GM23338 (cell line): ENCODE results near the gene ATF6. TPM values are rescaled to one million over a fixed set of nuclear protein-coding genes. Genes with fewer than 3 reads are reported as not detected.

Experiments used
- CREB1 ChIP-seq: fragments of 250-450 bp; sonication (Bioruptor Pico); IDR thresholded peaks from 2 replicates; pipeline ENCODE4 v1.5.0; 2020; ENCODE audit warnings: low read depth, mild to moderate bottlenecking, moderate library complexity
- EZH2 ChIP-seq: fragments of 200-600 bp; sonication (generic); IDR thresholded peaks from one replicate; pipeline ENCODE4 v1.8.0; 2017; ENCODE audit warnings: antibody characterized with exemption, mild to moderate bottlenecking, low read depth; ENCODE audit not compliant: unreplicated experiment
- JUNB ChIP-seq: IDR thresholded peaks from one replicate; pipeline ENCODE4 v1.6.1; 2016; ENCODE audit warnings: antibody characterized with exemption; ENCODE audit not compliant: unreplicated experiment
- NANOG ChIP-seq: IDR thresholded peaks from 2 replicates; pipeline ENCODE4 v1.6.1; 2016; ENCODE audit warnings: antibody characterized with exemption, borderline replicate concordance
- ZNF114 ChIP-seq: fragments of 250-450 bp; sonication (Bioruptor Pico); IDR thresholded peaks from 2 replicates; pipeline ENCODE4 v1.5.0; 2020; ENCODE audit warnings: mild to moderate bottlenecking, moderate library complexity
- ZNF331 ChIP-seq: fragments of 250-450 bp; sonication (Bioruptor Pico); IDR thresholded peaks from 2 replicates; pipeline ENCODE4 v1.5.0; 2020; ENCODE audit warnings: low read depth, mild to moderate bottlenecking, moderate library complexity
- polyA plus RNA-seq: library from polyadenylated mRNA; unstranded; fragments of >200 nt; fragmentation: Nextera tagmentation; extraction: Ambion mirVana; gene quantifications from 2 replicates; pipeline ENCODE4 v1.2.1, GENCODE V29; 2016
- total RNA-seq: library from RNA; depleted of rRNA; stranded (reverse); fragments of >200 nt; shearing (Covaris generic); gene quantifications from 2 replicates; pipeline ENCODE4 v1.2.3, GENCODE V29; 2014
- TF ChIP-seq, protein P1 (sequence below): fragments of 250-450 bp; sonication (Bioruptor Pico); IDR thresholded peaks from 2 replicates; pipeline ENCODE4 v1.5.0; 2020; ENCODE audit warnings: mild to moderate bottlenecking, moderate library complexity
- TF ChIP-seq, protein P2 (sequence below): IDR thresholded peaks from one replicate; pipeline ENCODE4 v1.6.1; 2018; ENCODE audit warnings: antibody characterized with exemption; ENCODE audit not compliant: unreplicated experiment

Gene ATF6
- total and polyA plus RNA-seq, 2 experiments from 2014 or later = 5.0 to 13.5 TPM

GRCh38 chr1:161928056-161928455 lies 161.9 kb downstream of the ATF6 start (continued):
- TF ChIP-seq, protein P1, sequence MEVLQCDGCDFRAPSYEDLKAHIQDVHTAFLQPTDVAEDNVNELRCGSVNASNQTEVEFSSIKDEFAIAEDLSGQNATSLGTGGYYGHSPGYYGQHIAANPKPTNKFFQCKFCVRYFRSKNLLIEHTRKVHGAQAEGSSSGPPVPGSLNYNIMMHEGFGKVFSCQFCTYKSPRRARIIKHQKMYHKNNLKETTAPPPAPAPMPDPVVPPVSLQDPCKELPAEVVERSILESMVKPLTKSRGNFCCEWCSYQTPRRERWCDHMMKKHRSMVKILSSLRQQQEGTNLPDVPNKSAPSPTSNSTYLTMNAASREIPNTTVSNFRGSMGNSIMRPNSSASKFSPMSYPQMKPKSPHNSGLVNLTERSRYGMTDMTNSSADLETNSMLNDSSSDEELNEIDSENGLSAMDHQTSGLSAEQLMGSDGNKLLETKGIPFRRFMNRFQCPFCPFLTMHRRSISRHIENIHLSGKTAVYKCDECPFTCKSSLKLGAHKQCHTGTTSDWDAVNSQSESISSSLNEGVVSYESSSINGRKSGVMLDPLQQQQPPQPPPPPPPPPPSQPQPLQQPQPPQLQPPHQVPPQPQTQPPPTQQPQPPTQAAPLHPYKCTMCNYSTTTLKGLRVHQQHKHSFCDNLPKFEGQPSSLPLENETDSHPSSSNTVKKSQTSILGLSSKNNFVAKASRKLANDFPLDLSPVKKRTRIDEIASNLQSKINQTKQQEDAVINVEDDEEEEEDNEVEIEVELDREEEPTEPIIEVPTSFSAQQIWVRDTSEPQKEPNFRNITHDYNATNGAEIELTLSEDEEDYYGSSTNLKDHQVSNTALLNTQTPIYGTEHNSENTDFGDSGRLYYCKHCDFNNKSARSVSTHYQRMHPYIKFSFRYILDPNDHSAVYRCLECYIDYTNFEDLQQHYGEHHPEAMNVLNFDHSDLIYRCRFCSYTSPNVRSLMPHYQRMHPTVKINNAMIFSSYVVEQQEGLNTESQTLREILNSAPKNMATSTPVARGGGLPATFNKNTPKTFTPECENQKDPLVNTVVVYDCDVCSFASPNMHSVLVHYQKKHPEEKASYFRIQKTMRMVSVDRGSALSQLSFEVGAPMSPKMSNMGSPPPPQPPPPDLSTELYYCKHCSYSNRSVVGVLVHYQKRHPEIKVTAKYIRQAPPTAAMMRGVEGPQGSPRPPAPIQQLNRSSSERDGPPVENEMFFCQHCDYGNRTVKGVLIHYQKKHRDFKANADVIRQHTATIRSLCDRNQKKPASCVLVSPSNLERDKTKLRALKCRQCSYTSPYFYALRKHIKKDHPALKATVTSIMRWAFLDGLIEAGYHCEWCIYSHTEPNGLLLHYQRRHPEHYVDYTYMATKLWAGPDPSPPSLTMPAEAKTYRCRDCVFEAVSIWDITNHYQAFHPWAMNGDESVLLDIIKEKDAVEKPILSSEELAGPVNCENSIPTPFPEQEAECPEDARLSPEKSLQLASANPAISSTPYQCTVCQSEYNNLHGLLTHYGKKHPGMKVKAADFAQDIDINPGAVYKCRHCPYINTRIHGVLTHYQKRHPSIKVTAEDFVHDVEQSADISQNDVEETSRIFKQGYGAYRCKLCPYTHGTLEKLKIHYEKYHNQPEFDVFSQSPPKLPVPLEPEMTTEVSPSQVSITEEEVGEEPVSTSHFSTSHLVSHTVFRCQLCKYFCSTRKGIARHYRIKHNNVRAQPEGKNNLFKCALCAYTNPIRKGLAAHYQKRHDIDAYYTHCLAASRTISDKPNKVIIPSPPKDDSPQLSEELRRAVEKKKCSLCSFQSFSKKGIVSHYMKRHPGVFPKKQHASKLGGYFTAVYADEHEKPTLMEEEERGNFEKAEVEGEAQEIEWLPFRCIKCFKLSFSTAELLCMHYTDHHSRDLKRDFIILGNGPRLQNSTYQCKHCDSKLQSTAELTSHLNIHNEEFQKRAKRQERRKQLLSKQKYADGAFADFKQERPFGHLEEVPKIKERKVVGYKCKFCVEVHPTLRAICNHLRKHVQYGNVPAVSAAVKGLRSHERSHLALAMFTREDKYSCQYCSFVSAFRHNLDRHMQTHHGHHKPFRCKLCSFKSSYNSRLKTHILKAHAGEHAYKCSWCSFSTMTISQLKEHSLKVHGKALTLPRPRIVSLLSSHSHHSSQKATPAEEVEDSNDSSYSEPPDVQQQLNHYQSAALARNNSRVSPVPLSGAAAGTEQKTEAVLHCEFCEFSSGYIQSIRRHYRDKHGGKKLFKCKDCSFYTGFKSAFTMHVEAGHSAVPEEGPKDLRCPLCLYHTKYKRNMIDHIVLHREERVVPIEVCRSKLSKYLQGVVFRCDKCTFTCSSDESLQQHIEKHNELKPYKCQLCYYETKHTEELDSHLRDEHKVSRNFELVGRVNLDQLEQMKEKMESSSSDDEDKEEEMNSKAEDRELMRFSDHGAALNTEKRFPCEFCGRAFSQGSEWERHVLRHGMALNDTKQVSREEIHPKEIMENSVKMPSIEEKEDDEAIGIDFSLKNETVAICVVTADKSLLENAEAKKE (CRISPR knock-in tag) = no peak
- TF ChIP-seq ZNF331 (CRISPR knock-in tag) = no peak
- no peak for TF ChIP-seq NANOG
- no peak for TF ChIP-seq EZH2
- TF ChIP-seq, protein P2, sequence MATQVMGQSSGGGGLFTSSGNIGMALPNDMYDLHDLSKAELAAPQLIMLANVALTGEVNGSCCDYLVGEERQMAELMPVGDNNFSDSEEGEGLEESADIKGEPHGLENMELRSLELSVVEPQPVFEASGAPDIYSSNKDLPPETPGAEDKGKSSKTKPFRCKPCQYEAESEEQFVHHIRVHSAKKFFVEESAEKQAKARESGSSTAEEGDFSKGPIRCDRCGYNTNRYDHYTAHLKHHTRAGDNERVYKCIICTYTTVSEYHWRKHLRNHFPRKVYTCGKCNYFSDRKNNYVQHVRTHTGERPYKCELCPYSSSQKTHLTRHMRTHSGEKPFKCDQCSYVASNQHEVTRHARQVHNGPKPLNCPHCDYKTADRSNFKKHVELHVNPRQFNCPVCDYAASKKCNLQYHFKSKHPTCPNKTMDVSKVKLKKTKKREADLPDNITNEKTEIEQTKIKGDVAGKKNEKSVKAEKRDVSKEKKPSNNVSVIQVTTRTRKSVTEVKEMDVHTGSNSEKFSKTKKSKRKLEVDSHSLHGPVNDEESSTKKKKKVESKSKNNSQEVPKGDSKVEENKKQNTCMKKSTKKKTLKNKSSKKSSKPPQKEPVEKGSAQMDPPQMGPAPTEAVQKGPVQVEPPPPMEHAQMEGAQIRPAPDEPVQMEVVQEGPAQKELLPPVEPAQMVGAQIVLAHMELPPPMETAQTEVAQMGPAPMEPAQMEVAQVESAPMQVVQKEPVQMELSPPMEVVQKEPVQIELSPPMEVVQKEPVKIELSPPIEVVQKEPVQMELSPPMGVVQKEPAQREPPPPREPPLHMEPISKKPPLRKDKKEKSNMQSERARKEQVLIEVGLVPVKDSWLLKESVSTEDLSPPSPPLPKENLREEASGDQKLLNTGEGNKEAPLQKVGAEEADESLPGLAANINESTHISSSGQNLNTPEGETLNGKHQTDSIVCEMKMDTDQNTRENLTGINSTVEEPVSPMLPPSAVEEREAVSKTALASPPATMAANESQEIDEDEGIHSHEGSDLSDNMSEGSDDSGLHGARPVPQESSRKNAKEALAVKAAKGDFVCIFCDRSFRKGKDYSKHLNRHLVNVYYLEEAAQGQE = no peak
- no peak for TF ChIP-seq ZNF114 (CRISPR knock-in tag)
- no peak for TF ChIP-seq CREB1 (CRISPR knock-in tag)
- no peak for TF ChIP-seq JUNB
